ENCODE results near the gene LEMD1.
A peak's percentile ranks its signal among the peaks of the same experiment; 100 is the strongest.
"Not testable (repeated sequence)": the region's sequence is repeated elsewhere in the genome, so short reads cannot be mapped to it uniquely, and the experiment has no call there.

The LEMD1 gene

GRCh38 chr1:205446828-205447227, 25.0 kb upstream of the LEMD1 start:
- no peak for DNase-seq (ENCODE audit: low spot score)

GRCh38 chr1:205445646-205445935, 23.7 kb upstream of the LEMD1 start:
- no peak for DNase-seq (ENCODE audit: low spot score)

GRCh38 chr1:205444931-205445645, 23.2 kb upstream of the LEMD1 start:
- DNase-seq (ENCODE audit: low spot score), result no peak

GRCh38 chr1:205444300-205444930, 22.6 kb upstream of the LEMD1 start:
- DNase-seq (ENCODE audit: low spot score), result no peak

GRCh38 chr1:205443585-205444299, 21.9 kb upstream of the LEMD1 start:
- DNase-seq (ENCODE audit: low spot score), result no peak

GRCh38 chr1:205442051-205442725, 20.3 kb upstream of the LEMD1 start:
- no peak for DNase-seq (ENCODE audit: low spot score)

- no peak for DNase-seq (ENCODE audit: low spot score)
Observed at GRCh38 chr1:205441716-205442050, 19.8 kb upstream of the LEMD1 start.

GRCh38 chr1:205441318-205441633, 19.4 kb upstream of the LEMD1 start:
- DNase-seq (ENCODE audit: low spot score), result no peak

GRCh38 chr1:205440476-205441317, 18.8 kb upstream of the LEMD1 start:
- DNase-seq (ENCODE audit: low spot score), result peak; percentile 68

- DNase-seq (ENCODE audit: low spot score), result no peak
Observed at GRCh38 chr1:205440121-205440475, 18.2 kb upstream of the LEMD1 start.

- no peak for DNase-seq (ENCODE audit: low spot score)
Observed at GRCh38 chr1:205438213-205439158, 16.6 kb upstream of the LEMD1 start.

- no peak for DNase-seq (ENCODE audit: low spot score)
Observed at GRCh38 chr1:205437570-205437969, 15.7 kb upstream of the LEMD1 start.

GRCh38 chr1:205436776-205437410, 15.0 kb upstream of the LEMD1 start:
- DNase-seq (ENCODE audit: low spot score), result no peak

- no peak for DNase-seq (ENCODE audit: low spot score)
Observed at GRCh38 chr1:205435578-205436573, 14.0 kb upstream of the LEMD1 start.

GRCh38 chr1:205434738-205435137, 12.9 kb upstream of the LEMD1 start:
- DNase-seq (ENCODE audit: low spot score), result no peak

GRCh38 chr1:205432692-205433091, 10.8 kb upstream of the LEMD1 start:
- not testable (repeated sequence) for DNase-seq (ENCODE audit: low spot score)

GRCh38 chr1:205432116-205432515, 10.3 kb upstream of the LEMD1 start:
- DNase-seq (ENCODE audit: low spot score), result no peak

- DNase-seq (ENCODE audit: low spot score), result peak; percentile 35
Observed at GRCh38 chr1:205430696-205431305, 8.9 kb upstream of the LEMD1 start.
